ENCODE results near the gene GPR142.

The GPR142 gene

DNA sequence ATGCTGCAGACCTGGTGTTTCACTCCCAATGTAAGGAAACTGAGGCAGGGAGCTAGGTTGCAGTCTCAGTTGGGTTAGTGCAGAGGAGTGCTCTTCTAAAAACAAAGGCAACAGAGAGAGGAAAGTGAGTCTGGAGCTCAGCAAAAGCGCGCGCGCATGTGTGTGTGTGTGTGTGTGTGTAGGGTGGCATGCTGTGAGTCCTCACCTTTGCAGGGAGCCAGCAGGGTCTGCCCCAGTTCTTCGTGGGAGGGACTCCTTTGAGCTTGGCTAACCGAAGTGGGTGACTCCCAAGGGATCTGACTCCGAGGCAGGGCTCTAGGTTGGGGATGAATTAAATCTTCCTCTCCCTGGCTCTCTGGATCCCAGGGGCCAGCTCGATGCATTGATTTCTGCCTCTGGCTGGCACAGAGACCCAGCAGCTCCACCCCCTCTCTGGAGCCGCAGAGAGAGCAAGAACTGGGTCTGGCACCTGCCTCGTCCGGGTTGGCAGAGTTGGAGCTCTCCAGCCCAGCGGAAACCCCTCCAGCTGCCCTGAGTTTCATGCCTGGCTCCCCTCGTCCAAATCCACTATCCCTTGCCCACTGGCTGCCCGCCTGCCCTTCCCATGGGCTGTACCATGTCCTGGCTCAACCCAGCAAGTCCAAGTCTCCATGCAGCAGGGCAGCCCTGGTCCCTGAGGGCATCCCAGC, 4.4 kb upstream of the GPR142 start:
- TF ChIP-seq TOX (CRISPR knock-in tag; IDR thresholded peaks at IDR 0.05; ENCODE audit: borderline replicate concordance) (no peak), OSR1 (CRISPR knock-in tag; IDR thresholded peaks at IDR 0.05) (no peak), SNAI2 (CRISPR knock-in tag; IDR thresholded peaks at IDR 0.05) (no peak), ZC3H10 (CRISPR knock-in tag; IDR thresholded peaks at IDR 0.05) (no peak), CSDC2 (CRISPR knock-in tag; IDR thresholded peaks at IDR 0.05) (no peak), RARB (CRISPR knock-in tag; IDR thresholded peaks at IDR 0.05) (no peak), PPARA (CRISPR knock-in tag; IDR thresholded peaks at IDR 0.05; ENCODE audit: borderline replicate concordance) (no peak), ZFP3 (CRISPR knock-in tag; IDR thresholded peaks at IDR 0.05) (no peak)
- TF ChIP-seq, protein P1, sequence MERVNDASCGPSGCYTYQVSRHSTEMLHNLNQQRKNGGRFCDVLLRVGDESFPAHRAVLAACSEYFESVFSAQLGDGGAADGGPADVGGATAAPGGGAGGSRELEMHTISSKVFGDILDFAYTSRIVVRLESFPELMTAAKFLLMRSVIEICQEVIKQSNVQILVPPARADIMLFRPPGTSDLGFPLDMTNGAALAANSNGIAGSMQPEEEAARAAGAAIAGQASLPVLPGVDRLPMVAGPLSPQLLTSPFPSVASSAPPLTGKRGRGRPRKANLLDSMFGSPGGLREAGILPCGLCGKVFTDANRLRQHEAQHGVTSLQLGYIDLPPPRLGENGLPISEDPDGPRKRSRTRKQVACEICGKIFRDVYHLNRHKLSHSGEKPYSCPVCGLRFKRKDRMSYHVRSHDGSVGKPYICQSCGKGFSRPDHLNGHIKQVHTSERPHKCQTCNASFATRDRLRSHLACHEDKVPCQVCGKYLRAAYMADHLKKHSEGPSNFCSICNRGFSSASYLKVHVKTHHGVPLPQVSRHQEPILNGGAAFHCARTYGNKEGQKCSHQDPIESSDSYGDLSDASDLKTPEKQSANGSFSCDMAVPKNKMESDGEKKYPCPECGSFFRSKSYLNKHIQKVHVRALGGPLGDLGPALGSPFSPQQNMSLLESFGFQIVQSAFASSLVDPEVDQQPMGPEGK (CRISPR knock-in tag; IDR thresholded peaks at IDR 0.05; ENCODE audit: borderline replicate concordance), result no peak
- TF ChIP-seq, protein P2, sequence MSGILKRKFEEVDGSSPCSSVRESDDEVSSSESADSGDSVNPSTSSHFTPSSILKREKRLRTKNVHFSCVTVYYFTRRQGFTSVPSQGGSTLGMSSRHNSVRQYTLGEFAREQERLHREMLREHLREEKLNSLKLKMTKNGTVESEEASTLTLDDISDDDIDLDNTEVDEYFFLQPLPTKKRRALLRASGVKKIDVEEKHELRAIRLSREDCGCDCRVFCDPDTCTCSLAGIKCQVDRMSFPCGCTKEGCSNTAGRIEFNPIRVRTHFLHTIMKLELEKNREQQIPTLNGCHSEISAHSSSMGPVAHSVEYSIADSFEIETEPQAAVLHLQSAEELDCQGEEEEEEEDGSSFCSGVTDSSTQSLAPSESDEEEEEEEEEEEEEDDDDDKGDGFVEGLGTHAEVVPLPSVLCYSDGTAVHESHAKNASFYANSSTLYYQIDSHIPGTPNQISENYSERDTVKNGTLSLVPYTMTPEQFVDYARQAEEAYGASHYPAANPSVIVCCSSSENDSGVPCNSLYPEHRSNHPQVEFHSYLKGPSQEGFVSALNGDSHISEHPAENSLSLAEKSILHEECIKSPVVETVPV (CRISPR knock-in tag; IDR thresholded peaks at IDR 0.05), result no peak
- no peak for ATAC-seq

DNA sequence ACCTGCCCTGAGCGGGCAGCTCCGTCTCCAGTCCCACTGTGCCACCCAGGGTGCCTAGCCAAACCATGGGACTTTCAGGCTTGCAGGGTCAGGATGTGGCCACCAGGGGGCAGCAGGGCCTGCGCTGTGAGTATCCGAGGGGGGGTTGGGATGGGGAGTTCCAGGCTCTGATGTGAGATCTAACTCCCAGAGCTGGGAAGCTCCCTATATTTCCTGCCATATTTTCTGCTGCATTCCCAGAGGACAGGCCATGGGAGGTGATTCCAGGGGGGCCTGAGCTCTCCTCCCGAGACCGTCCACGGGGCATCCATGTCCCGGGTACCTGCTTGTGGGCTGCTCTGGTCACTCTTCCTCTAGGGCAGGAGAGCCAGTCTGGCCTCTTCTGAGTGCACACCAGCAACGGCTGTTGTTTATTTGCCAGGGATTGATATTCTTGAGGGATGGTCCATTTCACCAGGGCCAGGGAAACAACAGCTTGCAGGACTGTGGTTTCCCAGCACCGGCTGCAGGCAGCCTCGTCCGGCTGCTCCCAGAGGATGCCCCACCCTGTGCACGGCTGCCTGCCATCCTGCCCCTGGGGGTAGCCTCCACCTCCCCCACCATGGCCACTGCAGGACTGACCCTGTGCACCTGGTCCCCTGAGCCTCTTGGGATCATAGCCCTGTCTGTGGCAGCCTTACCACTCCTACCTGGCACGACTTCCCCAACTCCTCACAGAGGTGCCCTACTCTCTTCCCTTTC, 1.2 kb downstream of the GPR142 start:
- peak; percentile 54; the same call in 1 of the 3 replicates for ATAC-seq
- TF ChIP-seq ZNF70 (CRISPR knock-in tag; IDR thresholded peaks at IDR 0.05) (peak; percentile 98), RARB (CRISPR knock-in tag; IDR thresholded peaks at IDR 0.05) (no peak), TOX (CRISPR knock-in tag; IDR thresholded peaks at IDR 0.05; ENCODE audit: borderline replicate concordance) (no peak)
- TF ChIP-seq, protein P3, sequence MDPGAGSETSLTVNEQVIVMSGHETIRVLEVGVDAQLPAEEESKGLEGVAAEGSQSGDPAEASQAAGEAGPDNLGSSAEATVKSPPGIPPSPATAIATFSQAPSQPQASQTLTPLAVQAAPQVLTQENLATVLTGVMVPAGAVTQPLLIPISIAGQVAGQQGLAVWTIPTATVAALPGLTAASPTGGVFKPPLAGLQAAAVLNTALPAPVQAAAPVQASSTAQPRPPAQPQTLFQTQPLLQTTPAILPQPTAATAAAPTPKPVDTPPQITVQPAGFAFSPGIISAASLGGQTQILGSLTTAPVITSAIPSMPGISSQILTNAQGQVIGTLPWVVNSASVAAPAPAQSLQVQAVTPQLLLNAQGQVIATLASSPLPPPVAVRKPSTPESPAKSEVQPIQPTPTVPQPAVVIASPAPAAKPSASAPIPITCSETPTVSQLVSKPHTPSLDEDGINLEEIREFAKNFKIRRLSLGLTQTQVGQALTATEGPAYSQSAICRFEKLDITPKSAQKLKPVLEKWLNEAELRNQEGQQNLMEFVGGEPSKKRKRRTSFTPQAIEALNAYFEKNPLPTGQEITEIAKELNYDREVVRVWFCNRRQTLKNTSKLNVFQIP (CRISPR knock-in tag; IDR thresholded peaks at IDR 0.05; ENCODE audit: borderline replicate concordance, low read depth), result no peak
- TF ChIP-seq, protein P1 (CRISPR knock-in tag; IDR thresholded peaks at IDR 0.05; ENCODE audit: borderline replicate concordance), result peak; percentile 68; the same call in 1 of the 2 replicates

DNA sequence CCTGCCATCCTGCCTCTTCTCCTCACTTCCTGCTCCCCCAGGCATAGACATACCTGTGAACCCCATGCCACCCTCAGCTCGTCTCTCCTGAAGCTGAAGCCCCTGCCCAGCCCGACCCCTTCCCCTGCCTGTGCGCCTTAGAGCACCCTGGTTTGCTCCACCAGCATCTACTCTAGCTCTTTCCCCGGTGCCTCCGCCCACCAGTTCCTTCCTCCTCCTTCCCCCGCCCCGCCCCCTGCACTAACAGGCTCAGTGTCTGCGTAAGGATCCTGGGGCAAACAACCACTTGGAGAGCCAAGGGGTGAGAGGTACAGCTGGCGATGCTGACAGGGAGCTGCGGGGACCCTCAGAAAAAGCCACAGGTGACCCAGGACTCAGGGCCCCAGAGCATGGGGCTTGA, 1.9 kb downstream of the GPR142 start:
- ATAC-seq, result no peak

More for the DNA sequence above, 1.9 kb downstream of the GPR142 start:
- TF ChIP-seq TOX (CRISPR knock-in tag; IDR thresholded peaks at IDR 0.05; ENCODE audit: borderline replicate concordance) (no peak), ZNF565 (CRISPR knock-in tag; conservative IDR thresholded peaks at IDR 0.05; ENCODE audit: low read depth) (no peak), CSDC2 (CRISPR knock-in tag; IDR thresholded peaks at IDR 0.05) (no peak), OSR1 (CRISPR knock-in tag; IDR thresholded peaks at IDR 0.05) (no peak), ARNTL (CRISPR knock-in tag; IDR thresholded peaks at IDR 0.05; ENCODE audit: borderline replicate concordance, low read depth) (no peak), ZNF70 (CRISPR knock-in tag; IDR thresholded peaks at IDR 0.05) (no peak), ZC3H10 (CRISPR knock-in tag; IDR thresholded peaks at IDR 0.05) (no peak), TCF4 (CRISPR knock-in tag; IDR thresholded peaks at IDR 0.05; ENCODE audit: borderline replicate concordance) (no peak), PPARA (CRISPR knock-in tag; IDR thresholded peaks at IDR 0.05; ENCODE audit: borderline replicate concordance) (no peak), BACH2 (CRISPR knock-in tag; IDR thresholded peaks at IDR 0.05; ENCODE audit: borderline replicate concordance) (no peak)
- TF ChIP-seq, protein P3 (CRISPR knock-in tag; IDR thresholded peaks at IDR 0.05; ENCODE audit: borderline replicate concordance, low read depth), result no peak
